ENCODE results near the gene FOLR2.

The FOLR2 gene

DNA sequence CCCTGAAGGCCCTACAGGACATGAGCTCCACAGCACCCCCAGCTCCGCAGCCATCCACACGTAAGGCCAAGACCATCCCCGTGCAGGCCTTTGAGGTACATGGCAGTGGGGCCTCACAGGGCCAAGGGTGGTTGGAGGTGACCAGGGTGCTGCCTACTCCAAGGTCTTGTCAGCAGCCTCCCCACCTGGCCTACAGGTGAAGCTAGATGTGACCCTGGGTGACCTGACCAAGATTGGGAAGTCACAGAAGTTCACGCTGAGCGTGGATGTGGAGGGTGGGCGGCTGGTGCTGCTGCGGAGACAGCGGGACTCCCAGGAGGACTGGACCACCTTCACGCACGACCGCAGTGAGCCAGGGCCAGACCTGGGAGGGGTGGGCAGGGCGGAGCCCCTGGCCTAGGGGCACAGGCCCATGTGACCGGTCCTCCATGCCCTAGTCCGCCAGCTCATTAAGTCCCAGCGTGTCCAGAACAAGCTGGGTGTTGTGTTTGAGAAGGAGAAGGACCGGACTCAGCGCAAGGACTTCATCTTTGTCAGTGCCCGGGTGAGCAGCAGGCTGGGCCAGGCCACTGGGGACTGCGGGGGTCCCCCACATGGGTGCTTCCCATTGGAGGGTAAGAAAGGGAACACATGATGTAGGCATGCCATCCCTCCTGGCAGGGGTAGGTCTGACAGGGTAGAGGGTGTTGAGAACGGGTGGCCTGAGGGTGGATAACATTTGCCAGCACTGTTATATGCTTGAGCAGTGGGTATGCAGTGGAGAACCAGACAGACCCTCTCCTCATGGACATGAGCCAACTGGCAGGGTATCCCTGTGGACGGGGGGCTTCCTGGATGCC lies 13.6 kb downstream of the FOLR2 start:
- DNase-seq (ENCODE audit: low spot score) = no peak

DNA sequence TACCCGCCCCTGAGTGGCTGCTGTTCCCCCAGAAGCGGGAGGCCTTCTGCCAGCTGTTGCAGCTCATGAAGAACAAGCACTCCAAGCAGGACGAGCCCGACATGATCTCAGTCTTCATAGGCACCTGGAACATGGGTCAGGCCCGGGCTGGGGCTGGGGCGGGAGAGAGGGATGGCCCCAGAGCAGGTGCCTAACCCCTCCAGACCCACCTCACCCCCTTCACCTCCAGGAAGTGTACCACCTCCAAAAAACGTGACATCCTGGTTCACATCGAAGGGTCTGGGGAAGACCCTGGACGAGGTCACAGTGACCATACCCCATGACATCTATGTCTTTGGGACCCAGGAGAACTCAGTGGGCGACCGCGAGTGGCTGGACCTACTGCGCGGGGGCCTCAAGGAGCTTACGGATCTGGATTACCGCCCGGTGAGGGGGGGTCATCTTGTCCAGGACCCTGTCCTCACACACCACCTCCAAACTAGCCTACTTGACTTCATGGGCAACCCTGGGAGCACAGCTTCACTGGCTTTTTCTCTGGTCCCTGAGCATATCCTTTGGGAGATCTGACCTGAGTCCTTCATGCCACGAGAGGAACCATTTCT lies 14.3 kb downstream of the FOLR2 start:
- DNase-seq (ENCODE audit: low spot score) = no peak

DNA sequence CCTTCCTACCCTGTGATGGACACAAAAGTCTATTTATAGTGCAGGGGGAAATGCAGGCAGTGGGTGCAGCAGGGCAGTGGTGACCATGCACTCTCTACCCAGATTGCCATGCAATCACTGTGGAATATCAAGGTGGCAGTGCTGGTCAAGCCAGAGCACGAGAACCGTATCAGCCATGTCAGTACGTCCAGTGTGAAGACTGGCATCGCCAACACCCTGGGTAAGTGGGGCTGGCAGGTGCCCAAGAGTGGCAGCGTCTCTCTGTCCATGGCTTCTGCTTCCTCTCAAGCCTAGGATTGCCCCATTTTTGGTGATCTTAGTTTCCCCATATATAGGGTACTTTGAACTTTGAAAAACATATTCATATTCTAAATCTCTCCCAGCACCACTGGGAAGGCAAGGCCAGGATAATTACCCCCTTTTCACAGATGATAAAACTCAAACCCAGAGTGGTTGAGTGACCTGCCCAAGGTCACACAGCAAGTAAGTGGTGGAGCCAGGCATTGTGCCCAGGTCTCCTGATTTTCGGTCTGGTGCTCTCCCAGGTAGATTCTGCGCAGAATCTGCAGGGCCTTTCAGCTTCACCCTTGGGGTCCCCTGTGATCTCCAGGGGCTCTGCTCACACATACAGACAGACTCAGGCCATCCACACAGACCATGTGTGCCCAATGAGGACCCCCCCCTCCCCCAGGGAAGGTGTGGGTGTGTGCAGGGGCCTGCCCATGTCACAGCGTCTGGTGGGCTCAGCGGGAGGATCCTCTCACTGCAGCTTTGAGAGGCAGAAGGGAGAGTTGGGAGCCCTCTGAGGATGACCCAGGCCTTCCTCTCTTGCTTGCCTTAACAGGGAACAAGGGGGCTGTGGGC lies 15.0 kb downstream of the FOLR2 start:
- no peak for DNase-seq (ENCODE audit: low spot score)

DNA sequence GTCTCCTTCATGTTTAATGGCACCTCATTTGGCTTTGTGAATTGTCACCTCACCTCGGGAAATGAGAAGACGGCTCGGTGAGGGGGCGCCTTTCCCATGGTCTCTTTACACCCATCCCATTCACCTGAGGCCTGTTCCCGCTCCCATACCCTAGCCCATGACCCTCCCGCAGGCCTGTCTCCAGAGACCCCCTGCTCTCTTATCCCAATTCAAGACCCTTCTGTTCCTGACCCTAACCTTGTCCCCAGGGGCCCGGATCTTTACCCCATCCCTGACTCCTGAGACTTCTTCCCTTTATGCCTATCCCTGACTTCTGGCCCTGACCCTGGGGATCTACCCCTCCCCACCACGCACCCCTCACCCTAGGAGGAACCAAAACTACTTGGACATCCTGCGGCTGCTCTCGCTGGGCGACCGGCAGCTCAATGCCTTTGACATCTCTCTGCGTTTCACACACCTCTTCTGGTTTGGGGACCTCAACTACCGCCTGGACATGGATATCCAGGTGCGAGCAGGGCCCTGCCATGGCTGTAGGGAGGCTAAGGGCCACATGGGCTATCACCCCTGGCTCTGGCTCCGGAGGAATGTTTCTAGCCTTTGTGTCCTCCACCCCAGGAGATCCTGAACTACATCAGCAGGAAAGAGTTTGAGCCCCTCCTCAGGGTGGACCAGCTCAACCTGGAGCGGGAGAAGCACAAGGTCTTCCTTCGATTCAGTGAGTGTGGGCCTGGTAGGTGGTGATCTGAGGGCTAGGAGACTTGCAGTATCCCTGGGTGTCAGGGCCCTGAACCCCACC lies 15.9 kb downstream of the FOLR2 start:
- DNase-seq (ENCODE audit: low spot score) = no peak

DNA sequence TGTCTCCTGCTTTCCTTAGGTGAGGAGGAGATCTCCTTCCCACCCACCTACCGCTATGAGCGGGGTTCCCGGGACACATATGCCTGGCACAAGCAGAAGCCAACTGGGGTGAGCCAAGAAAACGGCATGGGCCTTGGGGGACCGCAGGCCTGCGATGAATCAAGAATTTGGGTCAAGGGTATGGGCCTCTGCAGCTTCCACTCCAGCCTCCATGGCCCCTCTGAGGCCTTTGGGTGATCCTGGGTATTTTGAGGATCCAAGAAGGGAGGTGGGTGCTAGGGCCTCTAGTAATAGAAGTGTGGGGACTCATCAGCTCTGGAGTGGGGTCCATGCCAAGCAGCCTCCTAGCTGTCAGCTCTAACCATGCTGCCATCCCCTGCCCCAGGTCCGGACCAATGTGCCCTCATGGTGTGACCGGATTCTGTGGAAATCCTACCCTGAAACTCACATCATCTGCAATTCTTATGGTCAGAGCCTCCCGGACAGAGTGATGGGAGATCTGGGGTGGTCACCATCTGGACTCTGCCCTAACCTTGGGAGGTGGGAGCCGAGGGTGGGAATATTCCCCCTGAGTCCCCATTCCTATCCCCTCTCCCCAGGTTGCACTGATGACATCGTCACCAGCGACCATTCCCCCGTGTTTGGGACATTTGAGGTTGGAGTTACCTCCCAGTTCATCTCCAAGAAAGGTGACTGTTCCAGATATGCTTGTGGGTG lies 16.6 kb downstream of the FOLR2 start:
- no peak for DNase-seq (ENCODE audit: low spot score)

DNA sequence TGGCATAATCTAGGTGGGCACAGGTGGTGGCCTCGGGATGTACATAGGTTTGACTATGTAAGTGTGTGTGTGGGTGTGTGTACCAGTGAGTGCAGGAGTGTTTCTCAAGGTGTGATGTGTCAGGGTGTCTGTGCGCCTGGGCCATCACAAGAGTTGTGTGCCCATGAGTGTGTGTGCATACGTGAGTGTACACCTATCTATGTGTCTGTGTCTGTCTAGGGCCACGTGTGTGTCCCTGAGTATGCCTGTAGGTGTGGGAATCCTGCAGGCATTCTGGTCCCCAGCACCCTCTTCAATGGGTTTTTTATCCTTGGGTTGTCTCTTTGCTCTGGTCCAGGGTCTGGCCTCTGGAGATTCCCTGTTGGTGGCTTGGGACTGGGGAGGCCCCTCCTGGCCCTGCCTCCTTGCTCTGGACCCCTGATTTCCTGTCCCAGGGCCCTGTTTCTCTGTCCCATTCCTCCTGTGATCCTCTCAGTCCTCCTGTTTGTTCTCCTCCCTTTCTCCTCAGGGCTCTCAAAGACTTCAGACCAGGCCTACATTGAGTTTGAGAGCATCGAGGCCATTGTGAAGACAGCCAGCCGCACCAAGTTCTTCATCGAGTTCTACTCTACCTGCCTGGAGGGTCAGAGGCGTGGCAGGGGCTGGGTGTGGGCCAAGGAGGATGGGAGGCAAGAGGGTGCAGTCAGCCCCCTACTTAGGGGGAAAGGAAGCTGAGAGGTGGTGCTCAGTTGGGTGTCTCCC lies 17.3 kb downstream of the FOLR2 start:
- no peak for DNase-seq (ENCODE audit: low spot score)

DNA sequence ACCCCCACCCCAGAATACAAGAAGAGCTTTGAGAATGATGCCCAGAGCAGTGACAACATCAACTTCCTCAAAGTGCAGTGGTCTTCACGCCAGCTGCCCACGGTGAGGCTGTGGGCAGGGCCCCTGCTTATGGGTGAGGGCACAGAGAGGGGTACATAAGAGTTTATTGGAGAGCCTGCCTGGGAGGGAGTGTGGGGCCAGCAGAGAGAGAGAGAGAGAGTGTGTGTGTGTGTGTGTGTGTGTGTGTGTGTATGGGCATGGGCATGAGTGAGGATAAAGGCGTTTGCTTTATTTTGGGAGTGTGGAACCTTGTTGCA lies 17.9 kb downstream of the FOLR2 start:
- no peak for DNase-seq (ENCODE audit: low spot score)

DNA sequence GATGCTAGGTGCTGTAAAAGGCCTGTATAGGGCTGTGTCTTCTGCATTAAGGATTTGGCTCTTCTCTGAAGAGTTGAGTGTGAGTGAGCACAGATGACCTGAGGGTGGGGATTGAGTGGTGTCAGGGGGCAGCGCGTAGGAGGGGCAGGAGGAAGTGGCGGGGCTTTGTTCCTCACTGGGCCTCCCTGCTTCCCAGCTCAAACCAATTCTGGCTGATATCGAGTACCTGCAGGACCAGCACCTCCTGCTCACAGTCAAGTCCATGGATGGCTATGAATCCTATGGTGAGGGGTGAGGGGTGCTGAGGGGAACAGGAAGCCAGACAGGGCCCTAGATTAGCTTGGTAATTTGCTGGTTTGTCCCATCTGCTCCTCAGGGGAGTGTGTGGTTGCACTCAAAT lies 18.3 kb downstream of the FOLR2 start:
- no peak for DNase-seq (ENCODE audit: low spot score)

DNA sequence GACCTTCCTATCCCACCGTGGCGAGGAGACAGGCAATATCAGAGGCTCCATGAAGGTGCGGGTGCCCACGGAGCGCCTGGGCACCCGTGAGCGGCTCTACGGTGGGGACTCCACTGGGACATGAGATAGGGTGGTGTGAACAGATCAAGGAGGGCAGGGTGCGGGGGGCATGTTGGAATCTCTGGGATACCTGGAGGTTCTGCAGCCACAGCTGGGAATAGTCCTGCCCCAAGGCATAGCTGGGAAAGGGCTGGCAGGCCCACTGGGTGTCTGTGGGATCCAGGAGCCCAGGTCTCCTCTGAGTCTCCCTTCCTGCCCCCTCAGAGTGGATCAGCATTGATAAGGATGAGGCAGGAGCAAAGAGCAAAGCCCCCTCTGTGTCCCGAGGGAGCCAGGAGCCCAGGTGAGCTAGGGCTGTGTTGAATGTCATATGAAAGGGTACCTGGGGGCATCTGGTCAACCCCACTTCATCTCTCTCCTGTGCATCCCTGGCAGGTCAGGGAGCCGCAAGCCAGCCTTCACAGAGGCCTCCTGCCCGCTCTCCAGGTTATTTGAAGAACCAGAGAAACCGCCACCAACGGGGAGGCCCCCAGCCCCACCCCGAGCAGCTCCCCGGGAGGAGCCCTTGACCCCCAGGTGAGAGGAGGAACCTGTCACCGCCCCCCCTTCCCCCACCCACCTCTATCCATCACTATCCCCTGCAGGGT lies 18.9 kb downstream of the FOLR2 start:
- no peak for DNase-seq (ENCODE audit: low spot score)

DNA sequence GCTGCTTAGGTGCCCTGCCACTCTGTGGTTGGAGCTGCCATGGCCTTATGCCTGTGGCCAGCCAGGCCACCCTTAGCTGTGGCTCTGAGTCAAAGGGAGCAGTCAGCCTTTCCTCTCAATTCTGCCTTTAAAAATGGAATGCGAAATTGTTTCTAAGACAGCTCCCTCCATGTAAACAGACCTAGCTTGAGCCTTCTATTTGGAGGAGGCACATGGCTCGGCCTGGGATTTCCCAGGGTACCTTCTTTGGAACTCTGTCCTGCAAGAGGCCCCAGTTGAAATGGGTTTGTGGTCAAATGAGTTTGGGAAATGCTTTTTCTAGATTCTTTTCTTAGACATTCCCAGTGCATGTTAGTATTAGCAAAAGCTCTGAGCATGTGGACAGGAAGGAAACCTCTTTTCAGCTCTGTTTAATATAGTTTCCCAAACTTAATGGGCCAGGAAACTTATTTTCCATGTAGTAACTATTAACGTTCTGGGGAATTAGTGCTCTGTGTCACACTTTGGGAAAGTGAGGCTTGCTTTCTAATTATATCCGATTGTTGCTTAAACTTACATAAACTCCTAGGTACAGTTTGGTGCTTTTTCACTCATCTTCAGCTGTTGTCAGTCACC lies 19.6 kb downstream of the FOLR2 start:
- no peak for DNase-seq (ENCODE audit: low spot score)

DNA sequence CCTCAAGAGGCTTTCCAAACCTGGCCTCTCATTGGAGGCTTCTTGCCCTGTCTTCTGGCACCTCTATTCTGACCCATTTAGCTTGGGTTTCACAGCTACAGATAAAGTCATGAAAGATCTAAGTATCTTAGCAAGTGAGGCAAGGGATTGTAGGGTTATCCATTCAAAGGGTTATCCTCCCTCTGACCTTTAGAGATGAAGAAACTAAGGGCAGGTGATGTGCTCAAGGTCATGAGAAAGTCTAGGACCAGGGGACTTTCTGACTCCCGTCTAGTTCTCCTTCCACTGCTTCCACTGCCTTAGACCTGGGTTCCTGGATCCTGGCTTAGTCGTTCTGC lies 20.1 kb downstream of the FOLR2 start:
- no peak for DNase-seq (ENCODE audit: low spot score)

DNA sequence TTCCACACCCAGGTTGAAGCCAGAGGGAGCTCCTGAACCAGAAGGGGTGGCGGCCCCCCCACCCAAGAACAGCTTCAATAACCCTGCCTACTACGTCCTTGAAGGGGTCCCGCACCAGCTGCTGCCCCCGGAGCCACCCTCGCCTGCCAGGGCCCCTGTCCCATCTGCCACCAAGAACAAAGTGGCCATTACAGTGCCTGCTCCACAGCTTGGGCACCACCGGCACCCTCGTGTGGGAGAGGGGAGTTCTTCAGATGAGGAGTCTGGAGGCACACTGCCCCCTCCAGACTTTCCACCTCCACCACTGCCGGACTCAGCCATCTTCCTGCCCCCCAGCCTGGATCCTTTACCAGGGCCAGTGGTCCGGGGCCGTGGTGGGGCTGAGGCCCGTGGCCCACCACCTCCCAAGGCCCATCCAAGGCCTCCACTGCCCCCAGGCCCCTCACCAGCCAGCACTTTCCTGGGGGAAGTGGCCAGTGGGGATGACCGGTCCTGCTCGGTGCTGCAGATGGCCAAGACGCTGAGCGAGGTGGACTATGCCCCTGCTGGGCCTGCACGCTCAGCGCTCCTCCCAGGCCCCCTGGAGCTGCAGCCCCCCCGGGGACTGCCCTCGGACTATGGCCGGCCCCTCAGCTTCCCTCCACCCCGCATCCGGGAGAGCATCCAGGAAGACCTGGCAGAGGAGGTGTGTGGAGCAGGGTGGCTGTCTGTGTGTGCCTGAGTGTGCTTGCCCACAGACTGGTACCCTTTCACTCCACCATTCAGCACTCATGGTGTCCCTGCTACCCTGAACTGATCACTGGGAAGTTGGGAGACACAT lies 20.7 kb downstream of the FOLR2 start:
- no peak for DNase-seq (ENCODE audit: low spot score)

DNA sequence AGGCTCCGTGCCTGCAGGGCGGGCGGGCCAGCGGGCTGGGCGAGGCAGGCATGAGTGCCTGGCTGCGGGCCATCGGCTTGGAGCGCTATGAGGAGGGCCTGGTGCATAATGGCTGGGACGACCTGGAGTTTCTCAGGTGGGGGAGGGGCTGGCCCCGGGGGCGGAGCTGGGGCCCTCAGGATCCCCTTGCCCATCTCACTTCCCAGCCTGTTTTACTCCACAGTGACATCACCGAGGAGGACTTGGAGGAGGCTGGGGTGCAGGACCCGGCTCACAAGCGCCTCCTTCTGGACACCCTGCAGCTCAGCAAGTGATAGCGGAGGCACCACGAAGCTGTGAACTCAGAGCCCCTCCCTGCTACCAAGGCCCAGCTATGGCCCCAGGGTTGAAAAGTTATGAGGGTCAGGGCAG lies 21.5 kb downstream of the FOLR2 start:
- DNase-seq (ENCODE audit: low spot score) = peak; percentile 64

DNA sequence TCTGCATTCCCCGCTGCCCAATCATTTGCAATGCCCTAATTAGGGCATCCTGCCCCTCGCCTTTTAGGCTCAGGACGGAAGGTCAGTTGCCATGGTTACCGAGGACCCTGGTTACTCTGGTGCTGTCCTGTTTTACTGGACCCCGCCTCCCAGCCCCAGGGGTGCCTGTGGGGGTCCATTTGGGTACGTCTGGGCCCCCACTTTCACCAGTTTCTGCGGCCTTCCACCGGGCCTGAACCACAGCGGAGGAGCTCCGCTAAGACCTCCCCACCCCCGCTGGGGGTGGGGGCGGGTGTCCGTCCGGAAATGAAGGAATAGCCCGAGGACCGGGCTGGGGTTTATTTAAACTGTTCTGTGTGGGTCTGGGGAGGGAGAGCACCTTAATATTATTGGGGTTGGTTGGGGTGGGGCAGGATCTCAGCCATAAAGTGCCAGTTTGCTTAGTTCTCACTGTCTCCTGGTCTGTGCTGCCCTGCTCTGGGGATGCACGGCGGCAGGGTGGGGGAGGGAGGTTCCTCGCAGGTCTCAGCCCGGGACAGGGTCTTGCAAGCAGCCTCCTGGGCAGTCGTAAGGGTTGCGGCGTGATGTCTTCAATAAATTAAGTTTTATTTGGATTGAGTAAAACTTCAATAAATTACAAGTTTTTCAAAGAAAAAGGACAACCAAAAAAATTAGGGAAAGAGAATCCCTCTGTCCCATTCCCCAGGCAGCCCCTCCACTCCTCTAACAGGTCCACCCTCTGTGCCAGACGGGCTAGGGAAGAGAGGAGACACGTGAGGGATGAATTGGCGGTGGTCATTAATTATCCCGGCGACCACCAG lies 22.1 kb downstream of the FOLR2 start:
- DNase-seq (ENCODE audit: low spot score) = no peak

DNA sequence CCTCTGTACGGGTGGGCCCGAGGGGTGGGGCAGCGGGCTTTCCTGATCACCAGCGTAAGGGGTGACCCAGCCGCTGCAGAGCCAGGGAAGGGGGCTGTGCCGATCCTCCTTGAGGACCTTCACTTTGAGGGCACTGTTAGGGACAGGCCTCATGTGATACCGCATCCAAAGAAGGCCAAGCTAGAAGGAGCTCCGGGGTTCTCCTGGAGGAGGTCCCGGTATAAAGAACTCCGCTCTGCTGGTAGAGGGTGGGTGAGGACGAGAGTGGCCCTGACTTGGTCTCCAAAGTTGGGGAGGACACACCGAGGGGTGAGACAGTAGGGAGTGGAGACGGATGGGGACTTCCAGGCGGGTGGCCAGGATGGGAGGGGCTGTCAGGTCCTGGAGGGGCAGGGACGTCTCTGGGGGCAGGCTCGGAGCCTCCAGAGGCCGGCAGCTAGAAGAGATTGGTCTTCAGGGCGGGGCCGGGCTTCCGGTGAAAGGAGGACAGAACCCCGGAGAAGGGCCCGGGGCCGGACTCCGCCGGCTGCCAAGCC lies 22.8 kb downstream of the FOLR2 start:
- DNase-seq (ENCODE audit: low spot score) = no peak

DNA sequence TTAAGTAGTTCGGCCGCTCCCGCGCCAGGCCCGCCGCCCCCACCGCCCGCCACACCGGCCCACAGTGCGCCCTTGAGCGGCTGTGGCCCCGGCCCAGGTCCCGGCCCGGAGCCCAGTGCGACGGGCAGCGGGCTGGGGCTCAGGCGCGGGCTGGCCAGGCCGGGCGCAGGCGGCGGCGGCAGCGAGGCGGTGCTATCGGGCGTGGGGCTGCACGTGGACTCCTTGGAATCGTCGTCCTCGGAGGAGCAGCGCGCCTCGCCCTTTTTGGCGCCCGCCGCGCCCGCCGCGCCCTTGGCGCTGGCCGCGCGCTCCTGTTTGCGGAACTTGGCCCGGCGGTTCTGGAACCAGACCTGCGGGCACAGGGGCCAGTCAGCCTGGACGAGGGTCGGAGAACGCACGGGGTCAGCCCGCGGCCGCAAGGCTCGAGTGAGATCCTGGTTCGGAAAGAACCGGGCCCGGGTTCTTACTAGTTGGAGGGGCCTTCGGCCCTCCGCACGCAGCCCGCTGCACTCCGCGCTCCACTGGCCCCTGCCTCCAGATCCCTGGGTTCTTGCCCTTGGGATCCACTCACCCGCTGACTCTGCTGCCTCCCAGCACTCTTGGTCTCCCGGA lies 23.4 kb downstream of the FOLR2 start:
- no peak for DNase-seq (ENCODE audit: low spot score)
